WTC11 (cell line): ENCODE results near the gene TRAF7. TPM values are rescaled to one million over a fixed set of nuclear protein-coding genes. Genes with fewer than 3 reads are reported as not detected.
"Not testable (repeated sequence)": the region's sequence is repeated elsewhere in the genome, so short reads cannot be mapped to it uniquely, and the experiment has no call there.

Experiments
- ATAC-seq: fragments of 200-7000 bp; cut with Tn5 transposase; 2 replicates; pipeline ENCODE4 v1.10.0; 2021; ENCODE audit warnings: mild to moderate bottlenecking, moderate library complexity
- CTCF ChIA-PET: fragments of 300-600 bp; sonication (Branson Sonifier 250); formaldehyde crosslinking; loops from one replicate; lab custom pipeline; 2021; ENCODE audit warnings: antibody characterized with exemption; lab: Charles Lee
- POLR2A ChIA-PET: fragments of 350-600 bp; sonication (Branson Sonifier 250); formaldehyde crosslinking; loops from one replicate; lab custom pipeline; 2021; ENCODE audit warnings: antibody characterized with exemption; lab: Charles Lee
- DNase-seq: peaks from one replicate; pipeline ENCODE4 v3.0.0; 2021; ENCODE audit warnings: low spot score
- H3K27ac Mint-ChIP-seq: 2 replicates; pipeline ENCODE4 v1.8.0; 2021; ENCODE audit warnings: mixed read lengths
- H3K27me3 Mint-ChIP-seq: 2 replicates; pipeline ENCODE4 v1.8.0; 2021; ENCODE audit warnings: low read depth, mild to moderate bottlenecking, moderate library complexity, mixed read lengths
- H3K36me3 Mint-ChIP-seq: 2 replicates; pipeline ENCODE4 v1.8.0; 2021; ENCODE audit warnings: mixed read lengths
- H3K4me1 Mint-ChIP-seq: 2 replicates; pipeline ENCODE4 v1.8.0; 2022; ENCODE audit warnings: mixed read lengths
- H3K4me3 Mint-ChIP-seq: 2 replicates; pipeline ENCODE4 v1.8.0; 2021; ENCODE audit warnings: mild to moderate bottlenecking, moderate library complexity, mixed read lengths
- H3K9me3 Mint-ChIP-seq: 2 replicates; pipeline ENCODE4 v1.8.0; 2021; ENCODE audit warnings: mixed read lengths
- total RNA-seq: library from RNA; stranded (reverse); gene quantifications from 3 replicates; pipeline ENCODE4 v1.2.3, GENCODE V29; 2021

The TRAF7 gene
- total RNA-seq, 1 experiment from 2014 or later = 148 TPM

DNA sequence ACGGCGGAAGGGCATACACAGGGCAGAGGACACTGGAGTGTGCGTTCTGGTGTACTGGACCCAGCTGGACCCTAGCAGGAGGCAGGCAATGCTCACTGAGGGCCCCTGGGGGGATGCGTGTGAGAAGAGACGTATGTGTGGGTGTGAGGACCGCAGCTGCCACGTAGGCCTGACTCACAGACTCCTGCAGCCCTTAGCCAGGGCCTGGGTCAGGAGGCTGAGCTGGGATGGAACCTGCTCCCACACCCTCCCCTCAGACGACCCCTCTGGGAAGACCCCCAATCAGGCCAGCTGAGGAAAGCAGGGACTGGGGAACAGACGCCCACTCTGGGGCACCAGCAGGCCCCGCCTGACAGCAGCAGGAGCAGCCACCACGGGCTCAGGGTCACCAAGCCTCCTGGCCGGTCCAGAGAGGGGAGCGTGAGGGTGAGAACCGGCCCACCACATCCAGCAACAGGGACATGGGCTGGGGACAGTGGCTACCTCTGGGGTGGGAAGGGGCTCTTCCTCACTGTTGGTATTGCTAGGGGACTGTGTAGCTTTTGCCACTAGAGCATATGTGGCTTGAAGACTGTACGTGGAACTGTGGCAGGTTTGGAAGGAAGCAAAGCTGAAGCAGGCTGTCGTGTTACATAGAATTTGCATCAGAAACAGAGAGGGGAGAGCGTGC is 48.3 kb upstream of the TRAF7 start:
- DNase-seq, ATAC-seq, H3K27ac Mint-ChIP-seq, H3K4me3 Mint-ChIP-seq, H3K36me3 Mint-ChIP-seq, POLR2A ChIA-PET, H3K9me3 Mint-ChIP-seq, H3K27me3 Mint-ChIP-seq, H3K4me1 Mint-ChIP-seq, CTCF ChIA-PET: not testable (repeated sequence)

DNA sequence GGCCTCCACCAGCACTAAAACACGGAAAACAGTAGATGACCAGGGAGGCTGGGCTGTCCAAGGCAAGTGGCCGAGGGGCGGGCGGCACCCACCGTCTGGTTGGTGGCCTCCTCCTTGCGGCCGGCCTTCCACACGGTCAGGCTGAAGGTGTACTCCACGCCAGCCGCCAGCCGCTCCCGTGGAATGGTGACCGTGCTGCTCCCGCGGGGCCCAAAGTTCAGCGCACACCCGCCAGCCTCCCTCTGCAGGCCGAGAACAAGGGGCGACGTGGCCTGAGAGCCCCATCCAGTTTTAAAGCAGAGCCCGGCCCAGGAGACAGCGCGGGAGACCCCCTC is 47.8 kb upstream of the TRAF7 start:
- DNase-seq, CTCF ChIA-PET, H3K27me3 Mint-ChIP-seq, H3K4me3 Mint-ChIP-seq, H3K27ac Mint-ChIP-seq, H3K4me1 Mint-ChIP-seq, POLR2A ChIA-PET, H3K36me3 Mint-ChIP-seq, H3K9me3 Mint-ChIP-seq, ATAC-seq: not testable (repeated sequence)

DNA sequence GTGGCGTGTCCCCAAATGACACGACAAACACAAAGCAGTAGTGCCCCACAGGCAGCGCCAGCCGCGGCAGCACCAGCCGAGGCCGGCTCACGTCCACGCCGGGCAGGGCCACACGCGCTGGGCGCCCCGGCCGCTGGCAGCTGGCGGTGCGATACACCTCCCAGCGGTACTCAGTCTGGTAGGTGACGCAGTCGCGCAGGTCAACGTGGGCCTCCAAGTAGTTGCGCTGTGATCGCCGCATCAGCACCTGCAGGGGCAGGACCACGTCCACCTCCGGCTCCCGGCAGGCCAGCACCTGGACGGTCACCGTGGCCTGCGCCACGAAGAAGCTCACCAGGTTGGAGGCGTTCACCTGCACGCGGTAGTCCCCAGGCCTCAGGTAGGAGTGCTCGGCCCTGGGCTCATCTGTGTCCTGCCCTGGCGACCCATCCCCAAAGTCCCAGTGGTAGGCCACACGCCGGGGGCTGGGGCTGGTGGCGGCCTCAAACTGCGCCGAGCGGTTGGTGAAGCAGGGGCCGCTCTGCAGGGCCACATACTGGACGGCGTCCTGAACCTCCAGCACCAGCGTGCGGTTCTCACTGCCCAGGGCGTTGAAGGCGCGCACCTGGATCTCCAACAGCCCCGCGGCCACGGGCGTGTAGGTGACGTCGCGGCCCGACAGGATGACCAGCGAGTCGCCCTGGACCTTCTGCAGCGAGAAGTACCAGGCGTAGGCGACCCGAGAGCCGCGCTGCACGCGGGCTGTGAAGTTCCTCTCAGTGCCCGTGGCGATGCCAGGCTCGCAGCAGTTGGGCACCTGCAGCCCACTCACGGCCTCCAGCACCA is 46.9 kb upstream of the TRAF7 start:
- not testable (repeated sequence) for H3K9me3 Mint-ChIP-seq

DNA sequence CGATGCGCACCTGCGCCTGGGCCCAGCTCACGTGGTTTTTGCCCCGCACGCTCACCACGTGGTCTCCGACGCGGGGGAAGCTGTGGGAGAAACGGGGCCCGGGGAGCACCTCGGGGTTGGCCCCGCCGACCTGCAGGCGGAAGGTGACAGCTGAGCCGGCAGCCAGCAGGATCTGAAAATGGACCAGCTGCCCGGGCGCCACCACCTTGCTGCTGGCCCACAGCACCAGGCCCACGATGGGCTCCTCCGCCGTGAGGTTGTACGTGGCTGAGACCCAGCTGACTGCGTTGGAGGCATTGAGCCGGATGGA is 46.4 kb upstream of the TRAF7 start:
- POLR2A ChIA-PET, CTCF ChIA-PET, H3K27me3 Mint-ChIP-seq, DNase-seq, H3K4me3 Mint-ChIP-seq, H3K9me3 Mint-ChIP-seq, H3K4me1 Mint-ChIP-seq, H3K36me3 Mint-ChIP-seq, H3K27ac Mint-ChIP-seq, ATAC-seq: not testable (repeated sequence)

More for the DNA sequence above, 46.9 kb upstream of the TRAF7 start:
- H3K27ac Mint-ChIP-seq, ATAC-seq, H3K36me3 Mint-ChIP-seq, DNase-seq, CTCF ChIA-PET, POLR2A ChIA-PET, H3K27me3 Mint-ChIP-seq, H3K4me1 Mint-ChIP-seq, H3K4me3 Mint-ChIP-seq: not testable (repeated sequence)

DNA sequence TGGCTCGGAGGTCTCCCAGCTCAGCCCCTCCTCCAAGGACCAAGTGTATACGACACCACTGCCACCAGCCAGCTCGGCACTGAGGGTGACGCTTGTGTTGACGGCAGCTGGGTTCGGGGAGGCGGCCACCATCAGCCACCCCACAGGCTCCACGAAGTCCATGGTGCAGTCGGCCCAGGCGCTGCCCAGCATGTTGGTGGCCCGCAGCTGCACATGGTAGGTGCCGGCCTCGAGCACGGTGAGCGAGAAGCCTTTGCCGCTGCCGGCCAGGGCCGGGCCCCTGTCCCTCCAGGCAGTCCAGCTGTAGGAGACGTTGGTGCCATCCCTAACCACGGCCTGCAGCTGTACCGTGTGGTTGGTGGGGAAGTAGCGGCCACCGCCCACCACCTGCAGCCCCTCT is 45.7 kb upstream of the TRAF7 start:
- H3K27ac Mint-ChIP-seq, POLR2A ChIA-PET, H3K4me1 Mint-ChIP-seq, DNase-seq, ATAC-seq, H3K4me3 Mint-ChIP-seq, CTCF ChIA-PET, H3K27me3 Mint-ChIP-seq, H3K9me3 Mint-ChIP-seq, H3K36me3 Mint-ChIP-seq: not testable (repeated sequence)

DNA sequence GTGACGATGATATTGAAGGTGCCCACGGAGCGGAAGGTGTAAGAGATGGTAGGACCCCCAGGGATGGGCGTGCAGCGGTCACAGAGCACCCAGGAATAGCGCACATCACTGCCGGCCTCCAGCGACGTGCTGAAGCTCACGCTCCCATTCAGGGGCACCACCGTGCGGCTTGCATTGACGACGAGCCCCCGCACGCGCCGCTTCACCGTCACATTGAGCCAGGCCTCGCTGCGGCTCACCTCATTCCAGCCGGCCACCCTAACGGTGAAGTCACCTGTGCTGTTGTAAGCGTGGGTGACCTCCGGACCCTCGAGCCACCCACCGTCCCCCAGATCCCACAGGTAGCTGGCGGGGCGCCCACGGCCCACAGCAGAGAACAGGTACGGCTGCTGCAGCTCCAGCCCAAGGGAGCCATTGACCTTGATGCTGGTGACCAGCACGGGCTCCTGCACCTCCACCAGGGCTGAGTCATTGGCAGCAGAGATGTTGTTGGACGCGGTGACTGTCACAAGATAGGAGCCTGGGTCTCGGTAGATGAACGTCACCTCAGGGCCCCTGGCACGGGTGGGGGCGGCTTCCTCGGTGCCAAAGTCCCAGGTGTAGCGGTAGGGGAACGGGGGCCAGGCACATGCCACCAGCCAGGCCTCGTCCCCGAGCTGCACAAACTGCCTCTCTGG is 45.1 kb upstream of the TRAF7 start:
- H3K27ac Mint-ChIP-seq, H3K27me3 Mint-ChIP-seq, H3K36me3 Mint-ChIP-seq, POLR2A ChIA-PET, DNase-seq, CTCF ChIA-PET, ATAC-seq, H3K4me1 Mint-ChIP-seq, H3K4me3 Mint-ChIP-seq, H3K9me3 Mint-ChIP-seq: not testable (repeated sequence)

DNA sequence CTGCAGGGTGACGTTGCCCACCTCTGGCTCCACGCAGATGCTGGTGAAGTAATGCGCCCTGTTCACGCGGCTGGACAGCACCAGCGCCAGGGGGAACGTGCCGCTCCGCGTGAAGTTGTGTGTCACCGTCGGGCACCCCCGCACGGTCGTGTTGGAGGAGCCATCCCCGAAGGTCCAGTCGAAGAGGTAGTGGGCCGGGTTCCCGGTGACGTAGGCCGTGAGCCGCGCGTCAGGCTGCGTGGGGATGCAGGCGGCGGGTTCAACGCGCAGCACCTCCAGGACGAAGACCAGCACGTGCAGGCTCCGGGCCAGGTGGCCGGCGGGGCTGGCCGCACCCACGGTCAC is 44.6 kb upstream of the TRAF7 start:
- CTCF ChIA-PET, H3K4me1 Mint-ChIP-seq, ATAC-seq: not testable (repeated sequence)

DNA sequence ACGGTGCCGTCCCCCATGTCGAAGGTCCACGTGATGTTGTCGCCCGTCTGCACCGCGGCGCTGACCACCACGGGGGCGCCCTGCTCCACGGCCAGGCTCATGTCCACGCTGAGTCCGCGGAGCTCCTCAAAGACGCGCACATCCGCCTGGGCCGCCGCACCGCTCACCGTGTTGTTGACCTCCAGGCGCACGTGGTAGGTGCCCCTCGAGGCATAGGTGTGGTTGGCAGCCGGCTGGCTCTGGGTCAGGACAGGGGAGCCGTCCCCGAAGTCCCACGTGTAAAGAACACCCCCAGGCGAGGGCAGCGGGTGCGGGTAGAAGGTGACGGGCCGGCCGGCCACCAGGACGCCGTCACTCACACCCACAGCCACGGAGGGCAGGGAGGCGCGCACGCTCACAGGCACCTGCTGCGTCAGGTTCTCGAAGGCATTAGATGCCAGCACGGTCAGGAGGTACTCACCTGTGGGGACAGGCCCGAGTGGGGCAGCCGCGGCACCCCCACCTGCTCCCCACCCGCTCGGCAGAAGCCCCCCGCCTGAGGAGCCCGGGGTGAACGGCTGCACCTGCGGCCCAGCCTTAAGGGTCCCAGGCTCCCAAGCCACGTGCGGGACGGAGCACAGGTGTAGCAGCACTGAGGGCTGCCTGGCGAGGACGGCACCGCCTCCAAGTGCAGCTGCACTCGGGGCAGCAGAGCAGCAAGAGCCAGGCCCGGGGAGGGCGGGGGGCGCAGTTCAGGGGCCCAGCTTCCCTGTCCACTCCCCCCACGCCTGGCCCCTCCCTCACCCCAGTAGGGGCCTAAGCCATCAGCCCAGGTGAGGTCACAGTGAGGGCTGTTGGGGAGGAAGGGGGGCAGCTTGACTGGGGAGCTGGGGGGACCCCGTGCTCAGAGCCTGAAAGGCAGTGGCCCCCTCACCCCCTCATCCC is 43.9 kb upstream of the TRAF7 start:
- H3K27ac Mint-ChIP-seq, ATAC-seq, CTCF ChIA-PET: not testable (repeated sequence)

More for the DNA sequence above, 44.6 kb upstream of the TRAF7 start:
- H3K27me3 Mint-ChIP-seq, H3K9me3 Mint-ChIP-seq, DNase-seq, H3K27ac Mint-ChIP-seq, H3K4me3 Mint-ChIP-seq, H3K36me3 Mint-ChIP-seq, POLR2A ChIA-PET: not testable (repeated sequence)

DNA sequence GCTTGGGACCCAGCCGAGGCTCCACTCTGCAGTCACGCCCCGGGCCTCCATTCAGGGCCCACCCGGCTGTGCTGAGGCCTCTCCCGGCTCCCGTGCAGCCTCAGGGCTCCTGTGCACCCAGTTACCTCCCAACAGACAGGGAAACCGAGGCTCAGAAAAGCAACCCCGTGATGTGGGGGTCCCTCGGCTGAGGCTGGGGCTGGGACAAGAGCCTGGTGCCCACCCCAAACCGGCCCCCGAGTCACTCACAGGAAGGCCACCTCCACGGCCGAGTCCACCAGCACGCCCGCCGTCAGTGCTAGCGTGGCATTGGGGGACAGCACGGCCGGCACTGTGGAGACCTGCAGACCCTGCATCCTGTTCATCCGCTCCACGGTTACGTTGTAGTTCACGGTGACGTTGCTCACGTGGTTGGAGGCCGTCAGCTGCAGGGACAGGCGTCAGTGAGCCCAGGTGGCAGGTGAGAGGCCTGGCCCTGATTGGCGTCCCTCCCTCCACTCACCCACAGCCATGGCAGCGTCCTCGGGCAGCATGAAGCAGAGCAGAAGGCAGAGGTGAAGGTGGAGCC is 43.0 kb upstream of the TRAF7 start:
- H3K27ac Mint-ChIP-seq, H3K4me1 Mint-ChIP-seq, POLR2A ChIA-PET, H3K27me3 Mint-ChIP-seq, H3K4me3 Mint-ChIP-seq, H3K36me3 Mint-ChIP-seq, H3K9me3 Mint-ChIP-seq, DNase-seq, CTCF ChIA-PET, ATAC-seq: not testable (repeated sequence)

More for the DNA sequence above, 43.9 kb upstream of the TRAF7 start:
- POLR2A ChIA-PET, DNase-seq, H3K4me1 Mint-ChIP-seq, H3K9me3 Mint-ChIP-seq, H3K27me3 Mint-ChIP-seq, H3K36me3 Mint-ChIP-seq, H3K4me3 Mint-ChIP-seq: not testable (repeated sequence)

DNA sequence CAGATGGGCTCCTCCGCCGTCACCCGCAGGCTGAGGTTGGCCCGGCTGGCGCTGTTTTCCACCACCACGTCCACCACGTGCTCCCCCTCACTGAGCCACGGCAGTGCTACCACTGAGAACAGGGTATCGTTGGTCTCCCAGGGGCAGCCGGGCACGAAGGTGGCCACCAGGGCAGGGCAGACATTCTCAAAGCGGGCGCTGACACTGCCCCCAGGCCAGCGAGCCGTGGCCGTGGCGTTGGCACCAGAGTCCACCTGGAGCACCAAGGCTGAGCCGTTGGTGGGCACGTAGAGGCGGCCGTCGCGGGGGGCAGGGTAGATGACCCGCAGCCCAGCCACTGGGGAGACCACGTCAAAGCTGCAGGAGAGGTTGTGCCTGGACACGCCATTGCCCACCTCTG is 41.4 kb upstream of the TRAF7 start:
- ATAC-seq, H3K27ac Mint-ChIP-seq, H3K27me3 Mint-ChIP-seq, H3K4me3 Mint-ChIP-seq, H3K4me1 Mint-ChIP-seq, POLR2A ChIA-PET, H3K36me3 Mint-ChIP-seq, DNase-seq, H3K9me3 Mint-ChIP-seq, CTCF ChIA-PET: not testable (repeated sequence)

DNA sequence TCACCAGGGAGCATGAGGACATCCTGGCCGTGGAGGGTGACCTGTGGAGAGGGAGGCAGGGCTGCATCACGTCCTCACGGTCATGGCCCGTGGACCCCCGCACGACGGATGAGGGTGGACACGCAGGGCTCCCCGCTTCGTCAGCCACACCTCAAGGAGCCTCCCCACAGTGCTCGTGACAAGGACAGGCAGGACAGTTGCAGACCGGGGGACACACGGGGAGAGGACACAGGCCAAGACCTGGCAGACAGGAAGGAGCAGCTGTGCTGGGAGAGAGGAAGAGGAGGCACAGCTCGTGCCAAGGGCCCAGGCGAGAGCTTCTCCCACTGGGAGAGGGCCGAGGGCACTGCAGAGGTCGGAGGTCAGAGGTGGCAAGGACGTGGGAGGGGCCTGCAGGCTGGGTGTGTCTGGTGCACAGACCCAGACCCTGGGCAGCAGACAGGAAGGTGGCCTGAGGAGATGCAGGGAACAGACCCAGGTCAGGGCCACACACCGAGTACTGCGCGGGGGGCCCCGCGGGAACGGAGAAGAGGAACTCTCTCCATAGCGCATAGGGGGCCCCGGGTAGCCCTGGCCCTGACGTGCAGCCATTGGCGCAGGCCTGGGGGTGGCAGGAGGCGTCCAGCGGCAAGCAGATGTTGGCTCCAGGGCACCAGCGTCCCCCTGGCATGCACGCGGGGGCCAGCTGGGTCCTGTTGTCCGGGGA is 40.5 kb upstream of the TRAF7 start:
- ATAC-seq, H3K36me3 Mint-ChIP-seq, H3K27ac Mint-ChIP-seq, H3K4me1 Mint-ChIP-seq, DNase-seq, POLR2A ChIA-PET, H3K4me3 Mint-ChIP-seq, H3K9me3 Mint-ChIP-seq, CTCF ChIA-PET, H3K27me3 Mint-ChIP-seq: not testable (repeated sequence)
